Peyer's patch (tissue), 4 donors: ENCODE data around the gene NLRP12.

ENCODE experiments used
- POLR2A ChIP-seq, 2 donors: fragments of 450-650 bp; IDR thresholded peaks; one replicate each; pipeline ENCODE4 v1.5.1; 2017; ENCODE audit warnings: antibody characterized with exemption in 2 of 2, mild to moderate bottlenecking in 2 of 2, moderate library complexity in 2 of 2
- TF ChIP-seq, protein P1 (sequence below), 6 experiments: fragments of 450-650 bp in 4 of 6; fragments of 200-600 bp in 2 of 6; sonication (generic) in 1 of 6; IDR thresholded peaks; one replicate each; pipeline ENCODE4 v1.5.1; 2017 to 2019; ENCODE audit warnings: antibody characterized with exemption in 6 of 6, mild to moderate bottlenecking in 3 of 6, moderate library complexity in 1 of 6

DNA sequence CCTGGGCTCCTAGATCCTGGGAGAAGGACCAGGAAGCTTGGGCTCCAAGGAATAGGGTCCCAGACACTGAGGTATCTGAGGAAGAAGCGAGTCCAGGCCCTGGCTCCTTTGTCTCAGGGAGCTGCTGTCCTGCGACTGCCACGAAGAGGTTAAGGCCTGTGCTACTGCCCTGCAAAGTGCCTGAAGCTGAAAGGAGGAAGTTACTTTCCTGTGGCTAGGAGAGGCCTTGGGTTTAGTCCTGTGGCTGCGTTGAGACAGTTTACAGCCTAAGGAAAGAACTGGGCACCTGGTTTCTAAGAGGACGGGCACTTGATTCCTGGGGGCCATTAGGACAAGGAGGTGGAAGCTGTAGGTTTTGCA, 46.4 kb upstream of the NLRP12 start:
- no peak for TF ChIP-seq POLR2A (IDR thresholded peaks at IDR 0.05)
- TF ChIP-seq, protein P1, sequence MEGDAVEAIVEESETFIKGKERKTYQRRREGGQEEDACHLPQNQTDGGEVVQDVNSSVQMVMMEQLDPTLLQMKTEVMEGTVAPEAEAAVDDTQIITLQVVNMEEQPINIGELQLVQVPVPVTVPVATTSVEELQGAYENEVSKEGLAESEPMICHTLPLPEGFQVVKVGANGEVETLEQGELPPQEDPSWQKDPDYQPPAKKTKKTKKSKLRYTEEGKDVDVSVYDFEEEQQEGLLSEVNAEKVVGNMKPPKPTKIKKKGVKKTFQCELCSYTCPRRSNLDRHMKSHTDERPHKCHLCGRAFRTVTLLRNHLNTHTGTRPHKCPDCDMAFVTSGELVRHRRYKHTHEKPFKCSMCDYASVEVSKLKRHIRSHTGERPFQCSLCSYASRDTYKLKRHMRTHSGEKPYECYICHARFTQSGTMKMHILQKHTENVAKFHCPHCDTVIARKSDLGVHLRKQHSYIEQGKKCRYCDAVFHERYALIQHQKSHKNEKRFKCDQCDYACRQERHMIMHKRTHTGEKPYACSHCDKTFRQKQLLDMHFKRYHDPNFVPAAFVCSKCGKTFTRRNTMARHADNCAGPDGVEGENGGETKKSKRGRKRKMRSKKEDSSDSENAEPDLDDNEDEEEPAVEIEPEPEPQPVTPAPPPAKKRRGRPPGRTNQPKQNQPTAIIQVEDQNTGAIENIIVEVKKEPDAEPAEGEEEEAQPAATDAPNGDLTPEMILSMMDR (IDR thresholded peaks at IDR 0.05): no peak
